GM19455 (cell line): Measurements from ENCODE around the gene LGALS14.
"Not testable (repeated sequence)": the region's sequence is repeated elsewhere in the genome, so short reads cannot be mapped to it uniquely, and the experiment has no call there.

Experiments used
- ATAC-seq: cut with Tn5 transposase; IDR thresholded peaks from one replicate; pipeline ENCODE4 v1.9.1; 2021; ENCODE audit not compliant: unreplicated experiment

Gene LGALS14

GRCh38 chr19:39704181-39705044 is at the start of gene LGALS14:
Gene LGALS14 (plus strand): TSS chr19:39704481. CDS start chr19:39704529, 48 bp downstream.
- ATAC-seq: no peak

- no peak for ATAC-seq
Observed at GRCh38 chr19:39655613-39656012, 48.7 kb upstream of the LGALS14 start, which contains the start of gene LGALS16. Gene LGALS16 (plus strand): TSS chr19:39655913. CDS start chr19:39655962, 49 bp downstream.

GRCh38 chr19:39659791-39660190 is 44.5 kb upstream of the LGALS14 start:
- ATAC-seq: no peak

GRCh38 chr19:39660661-39661060 is 43.6 kb upstream of the LGALS14 start:
- no peak for ATAC-seq

- ATAC-seq: no peak
Observed at GRCh38 chr19:39661565-39661964, 42.7 kb upstream of the LGALS14 start.

- not testable (repeated sequence) for ATAC-seq
Observed at GRCh38 chr19:39669860-39670259, 34.4 kb upstream of the LGALS14 start.

- ATAC-seq: no peak
Observed at GRCh38 chr19:39670998-39671397, 33.3 kb upstream of the LGALS14 start.

GRCh38 chr19:39671739-39672363 is 32.4 kb upstream of the LGALS14 start:
- ATAC-seq: no peak

- no peak for ATAC-seq
Observed at GRCh38 chr19:39672473-39672872, 31.8 kb upstream of the LGALS14 start.

- ATAC-seq: not testable (repeated sequence)
Observed at GRCh38 chr19:39673862-39674261, 30.4 kb upstream of the LGALS14 start.

- ATAC-seq: no peak
Observed at GRCh38 chr19:39676004-39676403, 28.3 kb upstream of the LGALS14 start.

- no peak for ATAC-seq
Observed at GRCh38 chr19:39677961-39678889, 26.1 kb upstream of the LGALS14 start.

GRCh38 chr19:39679056-39679790 is 25.1 kb upstream of the LGALS14 start:
- no peak for ATAC-seq

- no peak for ATAC-seq
Observed at GRCh38 chr19:39679791-39680168, 24.5 kb upstream of the LGALS14 start.

GRCh38 chr19:39680593-39680992 is 23.7 kb upstream of the LGALS14 start:
- ATAC-seq: no peak

GRCh38 chr19:39681416-39681815 is 22.9 kb upstream of the LGALS14 start:
- ATAC-seq: no peak

- no peak for ATAC-seq
Observed at GRCh38 chr19:39684267-39684666, 20.0 kb upstream of the LGALS14 start.

GRCh38 chr19:39686739-39687138 is 17.5 kb upstream of the LGALS14 start:
- no peak for ATAC-seq

GRCh38 chr19:39688637-39689036 is 15.6 kb upstream of the LGALS14 start:
- not testable (repeated sequence) for ATAC-seq

GRCh38 chr19:39692166-39692565 is 12.1 kb upstream of the LGALS14 start:
- ATAC-seq: no peak
